ENCODE data around the gene VEGFC.

DNA sequence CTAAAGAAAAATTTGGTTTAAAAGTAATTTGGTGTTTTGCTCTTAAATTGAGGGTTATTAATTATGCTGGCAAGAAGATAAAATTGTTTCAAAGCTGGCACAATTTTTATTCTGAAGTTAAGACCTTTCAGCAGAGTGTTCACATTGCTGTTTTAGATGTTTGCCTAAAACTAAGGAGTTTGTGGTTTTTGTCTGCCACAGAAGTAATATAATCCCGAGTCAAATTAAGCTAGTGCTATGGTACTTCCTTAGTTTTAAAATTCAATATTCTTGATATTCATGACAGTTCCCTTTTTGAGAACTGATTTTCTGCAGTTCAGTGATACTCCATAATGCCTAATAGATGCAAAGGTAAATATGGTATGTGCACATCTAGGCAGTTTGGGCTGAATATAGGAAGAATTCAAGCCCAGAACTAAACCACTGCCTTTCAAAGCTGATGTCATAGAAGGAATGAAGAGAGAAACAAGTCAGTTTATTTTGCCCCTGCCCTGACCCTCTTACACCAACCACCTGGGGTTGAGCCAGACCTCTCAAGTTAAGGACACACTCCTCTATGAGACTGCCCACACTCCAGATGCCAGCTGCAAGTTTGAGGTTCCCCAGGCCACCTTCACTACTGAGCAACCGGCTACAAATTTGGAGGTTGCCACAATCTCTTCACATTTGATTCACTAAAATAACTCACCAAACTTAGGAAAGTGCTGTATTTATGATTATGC lies 32.1 kb upstream of the VEGFC start:
- TF ChIP-seq, protein P1, sequence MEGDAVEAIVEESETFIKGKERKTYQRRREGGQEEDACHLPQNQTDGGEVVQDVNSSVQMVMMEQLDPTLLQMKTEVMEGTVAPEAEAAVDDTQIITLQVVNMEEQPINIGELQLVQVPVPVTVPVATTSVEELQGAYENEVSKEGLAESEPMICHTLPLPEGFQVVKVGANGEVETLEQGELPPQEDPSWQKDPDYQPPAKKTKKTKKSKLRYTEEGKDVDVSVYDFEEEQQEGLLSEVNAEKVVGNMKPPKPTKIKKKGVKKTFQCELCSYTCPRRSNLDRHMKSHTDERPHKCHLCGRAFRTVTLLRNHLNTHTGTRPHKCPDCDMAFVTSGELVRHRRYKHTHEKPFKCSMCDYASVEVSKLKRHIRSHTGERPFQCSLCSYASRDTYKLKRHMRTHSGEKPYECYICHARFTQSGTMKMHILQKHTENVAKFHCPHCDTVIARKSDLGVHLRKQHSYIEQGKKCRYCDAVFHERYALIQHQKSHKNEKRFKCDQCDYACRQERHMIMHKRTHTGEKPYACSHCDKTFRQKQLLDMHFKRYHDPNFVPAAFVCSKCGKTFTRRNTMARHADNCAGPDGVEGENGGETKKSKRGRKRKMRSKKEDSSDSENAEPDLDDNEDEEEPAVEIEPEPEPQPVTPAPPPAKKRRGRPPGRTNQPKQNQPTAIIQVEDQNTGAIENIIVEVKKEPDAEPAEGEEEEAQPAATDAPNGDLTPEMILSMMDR (IDR thresholded peaks at IDR 0.05): no peak
- TF ChIP-seq POLR2A (IDR thresholded peaks at IDR 0.05): no peak

All from uterus (tissue), 2 donors.